Activated naive CD4-positive, alpha-beta T cell treated with anti-CD3 and anti-CD28 coated beads, Interleukin-2, amount 10 ng/mL, durations not matched to agents 7 days and 5 days (primary cell): Measurements from ENCODE around the gene ALOX15B.
"Not testable (repeated sequence)": the region's sequence is repeated elsewhere in the genome, so short reads cannot be mapped to it uniquely, and the experiment has no call there.

Experiments
- CTCF ChIA-PET: fragments of 350-600 bp; sonication (Branson Sonifier 250); formaldehyde crosslinking; loops from one replicate; lab custom pipeline; 2021; ENCODE audit warnings: antibody characterized with exemption; lab: Charles Lee
- DNase-seq: peaks from one replicate; pipeline ENCODE4 v3.0.0-alpha.2; 2020
- H3K27ac Mint-ChIP-seq: one replicate; pipeline ENCODE4 v1.8.0; 2021; ENCODE audit warnings: mild to moderate bottlenecking, moderate library complexity, mixed read lengths
- H3K27me3 Mint-ChIP-seq: one replicate; pipeline ENCODE4 v1.8.0; 2021; ENCODE audit warnings: mild to moderate bottlenecking, mixed read lengths
- H3K36me3 Mint-ChIP-seq: one replicate; pipeline ENCODE4 v1.8.0; 2021; ENCODE audit warnings: mixed read lengths
- H3K4me1 Mint-ChIP-seq: one replicate; pipeline ENCODE4 v1.8.0; 2021; ENCODE audit warnings: mixed read lengths
- H3K4me3 Mint-ChIP-seq: one replicate; pipeline ENCODE4 v1.8.0; 2021; ENCODE audit warnings: mild to moderate bottlenecking, moderate library complexity, mixed read lengths
- H3K9me3 Mint-ChIP-seq: one replicate; pipeline ENCODE4 v1.8.0; 2021; ENCODE audit warnings: mixed read lengths

ALOX15B gene

DNA sequence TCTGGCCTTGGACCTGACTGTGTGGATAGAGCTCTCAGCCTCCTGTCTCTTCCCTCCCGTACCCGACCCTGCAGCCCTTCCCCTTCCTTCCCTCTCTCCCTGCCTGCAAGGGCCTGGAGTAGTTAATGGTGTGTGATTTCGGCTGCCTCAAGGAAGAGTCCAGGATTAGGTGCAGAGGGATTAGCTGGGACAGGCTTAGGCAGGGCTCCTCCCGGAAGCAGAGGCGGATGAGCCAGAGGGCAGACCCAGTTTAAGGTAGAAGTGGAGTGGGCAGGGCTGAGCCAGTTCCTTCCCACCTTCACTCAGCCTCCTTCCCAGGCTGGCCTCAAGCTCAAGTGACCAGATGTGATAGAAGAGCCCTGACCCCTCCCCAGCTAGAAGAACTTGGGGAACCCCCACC lies 19.7 kb upstream of the ALOX15B start:
- no peaks in the 10 kb centered on the region for H3K36me3 Mint-ChIP-seq
- H3K4me3 Mint-ChIP-seq = no peak overlapping the region
- peaks cover 6% of the 10 kb centered on the region for H3K4me1 Mint-ChIP-seq
- H3K9me3 Mint-ChIP-seq = no peaks in the 10 kb centered on the region
- H3K27ac Mint-ChIP-seq = no peak overlapping the region
- DNase-seq = no peak
- H3K27me3 Mint-ChIP-seq = peaks cover 86% of the 10 kb centered on the region
- CTCF ChIA-PET = interaction anchor here (0.7 to 4.2 kb wide), 8 partner anchors 10 to 329 kb away, joined by 3 to 27 read pairs (median 4); no protein-coding TSS in a partner anchor

DNA sequence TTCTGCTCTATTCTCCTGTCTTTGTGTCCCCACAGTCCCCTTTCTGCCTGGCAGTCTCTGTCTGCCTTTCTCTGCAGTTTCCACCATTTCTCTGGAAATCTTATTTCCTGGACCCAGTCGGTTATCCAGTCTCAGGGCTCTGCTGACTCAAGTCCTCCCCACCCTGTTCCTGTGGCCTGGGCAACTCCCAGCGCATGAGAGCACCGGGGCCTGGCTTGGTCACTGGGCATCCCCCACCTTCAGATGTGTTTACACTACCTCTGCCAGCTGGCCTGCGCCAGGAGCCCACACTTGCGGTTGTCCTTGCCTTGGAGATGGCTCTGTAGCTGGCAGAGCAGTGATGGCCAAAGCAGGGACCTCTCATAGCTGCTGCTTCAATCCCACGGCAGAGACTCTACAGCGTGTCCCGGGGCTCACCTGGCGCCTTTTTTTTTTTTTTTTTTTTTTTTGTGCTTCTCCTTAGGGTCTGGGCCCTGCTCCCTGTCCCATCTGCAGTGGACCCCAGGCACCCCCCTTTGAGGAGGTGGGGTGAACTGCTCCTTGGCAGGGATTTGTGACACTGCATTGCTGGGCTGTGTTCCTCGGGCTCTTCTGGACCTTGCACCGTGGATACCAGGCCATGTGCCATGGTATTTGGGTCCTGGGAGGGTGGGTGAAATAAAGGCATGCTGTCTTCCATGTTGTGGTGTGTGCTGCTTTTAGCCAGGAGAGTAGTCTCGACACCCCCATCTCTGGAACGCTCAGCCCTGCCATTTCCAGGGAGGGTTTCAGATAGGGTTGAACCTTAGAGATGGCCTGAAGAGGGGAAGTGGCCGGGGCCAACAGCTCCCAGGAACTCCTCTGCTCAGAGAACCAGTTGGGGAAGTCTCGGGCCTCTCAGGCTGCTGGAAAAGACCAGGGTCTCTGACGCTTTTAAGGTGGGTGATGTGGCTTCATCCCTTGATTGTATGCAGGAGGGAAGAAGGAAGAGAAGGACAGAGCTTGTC lies 18.9 kb upstream of the ALOX15B start:
- Mint-ChIP-seq H3K27ac (no peak overlapping the region), H3K36me3 (no peaks in the 10 kb centered on the region), H3K4me3 (no peak overlapping the region), H3K27me3 (peaks cover 86% of the 10 kb centered on the region), H3K9me3 (no peaks in the 10 kb centered on the region), H3K4me1 (peaks cover 6% of the 10 kb centered on the region)
- no peak for DNase-seq
- CTCF ChIA-PET = interaction anchor here (0.7 to 4.2 kb wide), 7 partner anchors 11 to 49 kb away, joined by 3 to 27 read pairs (median 3); no protein-coding TSS in a partner anchor

DNA sequence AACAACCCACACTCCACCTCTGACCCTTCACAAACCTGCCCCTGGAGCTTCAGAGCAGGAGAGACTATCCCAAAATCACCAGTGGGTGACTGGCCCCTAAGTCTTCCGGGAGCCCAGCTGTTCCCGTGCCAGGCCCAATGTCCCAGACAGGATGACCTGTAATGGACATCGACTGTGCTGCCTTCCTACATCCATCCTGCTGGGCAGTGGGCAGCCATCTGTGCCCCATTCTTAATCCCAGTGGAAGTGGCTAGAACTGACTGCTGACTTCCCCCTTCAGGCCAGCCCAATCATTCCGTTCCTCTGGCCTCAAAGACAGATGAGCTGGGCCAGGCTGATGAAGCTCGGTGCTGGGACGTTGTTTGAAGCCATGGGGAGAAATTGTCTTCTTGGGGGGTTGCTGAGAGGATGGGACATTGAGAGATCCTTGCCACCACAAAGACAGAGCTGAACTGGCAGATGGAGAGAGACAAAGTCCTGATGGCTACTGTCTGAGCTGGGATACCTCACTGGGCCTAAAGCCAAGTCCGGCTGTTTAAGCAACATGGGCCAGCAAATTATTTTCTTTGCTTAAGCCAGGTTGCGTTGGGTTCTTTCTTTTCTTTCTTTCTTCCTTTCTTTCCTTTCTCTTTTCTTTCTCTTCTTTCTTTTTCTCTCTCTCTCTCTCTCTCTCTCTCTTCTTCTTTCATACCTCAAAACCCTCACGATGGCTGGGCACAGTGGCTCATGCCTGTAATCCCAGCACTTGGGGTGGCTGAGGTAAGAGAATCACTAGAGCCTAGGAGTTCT lies 17.9 kb upstream of the ALOX15B start:
- no peak for DNase-seq
- CTCF ChIA-PET = interaction anchor here (0.7 to 1.5 kb wide), 5 partner anchors 12 to 48 kb away, joined by 3 read pairs; no protein-coding TSS in a partner anchor
- no peak overlapping the region for H3K4me3 Mint-ChIP-seq
- peaks cover 6% of the 10 kb centered on the region for H3K4me1 Mint-ChIP-seq
- H3K27ac Mint-ChIP-seq = no peak overlapping the region
- no peaks in the 10 kb centered on the region for H3K36me3 Mint-ChIP-seq
- H3K27me3 Mint-ChIP-seq = peaks cover 86% of the 10 kb centered on the region
- H3K9me3 Mint-ChIP-seq = no peaks in the 10 kb centered on the region

DNA sequence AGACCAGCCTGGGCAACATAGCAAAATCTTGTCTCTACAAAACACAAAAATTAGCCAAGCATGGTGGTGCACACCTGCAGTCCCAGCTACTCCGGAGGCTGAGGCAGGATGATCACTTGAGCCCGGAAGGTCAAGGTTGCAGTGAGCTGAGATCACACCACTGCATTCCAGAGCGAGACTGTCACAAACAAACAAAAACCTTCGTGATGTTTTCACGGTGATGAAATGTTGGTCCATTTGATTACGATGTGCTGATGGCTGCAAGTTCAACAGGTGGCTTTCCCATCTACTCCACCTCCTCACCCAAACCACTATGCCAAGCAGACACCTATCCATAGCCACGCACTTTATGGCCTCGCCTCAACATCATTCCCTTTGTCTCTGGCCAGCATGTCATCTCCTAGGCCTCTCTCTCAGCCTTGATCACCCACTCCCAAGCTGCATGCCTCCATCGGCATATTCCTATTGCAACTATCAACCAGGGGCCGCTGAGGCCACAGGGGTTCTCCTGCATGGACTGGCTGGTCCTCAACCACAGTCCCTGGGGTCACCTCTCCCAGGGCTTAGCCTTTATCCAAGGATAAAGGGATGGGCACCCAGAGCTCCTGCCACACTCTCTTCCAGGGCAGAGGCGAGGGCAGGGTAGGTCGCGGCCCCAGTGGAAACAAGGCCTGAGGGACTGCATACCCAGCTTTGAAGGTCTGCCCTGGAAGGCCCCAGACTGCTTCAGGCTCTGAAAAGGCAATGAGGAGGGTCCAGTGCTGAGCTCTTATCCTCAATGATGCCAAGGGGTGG lies 17.1 kb upstream of the ALOX15B start:
- CTCF ChIA-PET = interaction anchor here (1.3 to 1.5 kb wide), 2 partner anchors 13 to 20 kb away, joined by 3 read pairs; no protein-coding TSS in a partner anchor
- Mint-ChIP-seq H3K4me3 (no peak overlapping the region), H3K4me1 (peaks cover 2% of the 10 kb centered on the region), H3K27ac (no peak overlapping the region), H3K27me3 (peaks cover 83% of the 10 kb centered on the region), H3K9me3 (no peaks in the 10 kb centered on the region), H3K36me3 (no peaks in the 10 kb centered on the region)
- DNase-seq = no peak

DNA sequence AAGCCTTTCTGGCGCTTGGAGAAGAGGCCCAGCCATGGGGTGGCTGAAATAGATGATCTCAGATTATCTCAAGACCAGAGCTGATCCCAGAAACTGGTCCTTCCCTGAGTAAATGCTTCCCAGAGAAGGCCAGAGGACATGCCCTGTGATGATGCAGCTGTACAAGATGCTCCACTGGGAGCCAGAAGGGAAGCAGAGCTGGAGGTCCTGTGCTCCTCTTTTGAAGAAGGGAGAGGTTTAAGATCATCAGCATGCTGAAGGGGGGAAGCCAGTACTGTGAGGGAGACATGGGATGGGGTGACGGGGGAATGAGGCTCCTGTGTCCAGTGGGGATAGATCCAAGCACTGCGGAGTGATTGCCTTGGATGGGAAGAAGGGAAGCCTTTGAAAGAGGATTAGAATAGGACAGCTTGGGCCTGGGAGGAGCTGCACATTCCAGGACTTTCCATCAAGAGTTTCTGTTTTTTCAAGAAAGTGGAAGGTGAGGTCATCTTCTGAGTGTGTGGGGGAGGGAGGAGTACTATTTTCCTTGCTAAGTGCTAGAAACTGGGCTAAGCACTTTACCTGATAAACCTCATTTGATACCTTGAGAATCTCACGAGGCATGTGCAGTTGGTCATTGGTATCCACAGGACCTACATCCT lies 16.4 kb upstream of the ALOX15B start:
- Mint-ChIP-seq H3K27ac (no peak overlapping the region), H3K36me3 (no peaks in the 10 kb centered on the region), H3K4me3 (no peak overlapping the region), H3K27me3 (peaks cover 83% of the 10 kb centered on the region), H3K4me1 (no peaks in the 10 kb centered on the region), H3K9me3 (no peaks in the 10 kb centered on the region)
- no peak for DNase-seq
- CTCF ChIA-PET = interaction anchor here (1.5 kb wide), 1 partner anchor 19 kb away, joined by 3 read pairs; no protein-coding TSS in a partner anchor

DNA sequence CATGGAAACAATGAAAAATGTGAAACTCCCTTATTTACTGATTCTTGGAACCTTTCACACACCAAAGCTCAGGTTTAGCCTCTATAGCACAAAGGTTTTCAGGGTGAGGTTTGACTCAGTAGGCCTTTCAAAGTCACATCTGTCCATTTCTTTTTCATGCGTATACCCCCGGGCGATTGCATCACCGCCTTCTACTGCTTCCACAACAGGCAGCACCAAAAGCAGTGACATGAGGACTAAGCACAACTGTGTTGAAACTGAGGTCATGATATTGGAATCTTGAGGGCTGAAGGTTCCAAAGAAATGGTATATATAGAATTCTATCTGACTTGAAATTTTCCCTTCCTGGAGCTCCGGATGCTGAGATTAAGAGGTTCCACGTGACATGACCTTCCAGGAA lies 14.7 kb upstream of the ALOX15B start:
- not testable (repeated sequence) for H3K36me3 Mint-ChIP-seq, DNase-seq, H3K4me3 Mint-ChIP-seq, H3K27ac Mint-ChIP-seq, H3K4me1 Mint-ChIP-seq, H3K9me3 Mint-ChIP-seq
- H3K27me3 Mint-ChIP-seq = peaks cover 84% of the 10 kb centered on the region
- CTCF ChIA-PET = interaction anchor here (1.0 to 1.5 kb wide), 2 partner anchors 17 to 35 kb away, joined by 3 read pairs; no protein-coding TSS in a partner anchor

DNA sequence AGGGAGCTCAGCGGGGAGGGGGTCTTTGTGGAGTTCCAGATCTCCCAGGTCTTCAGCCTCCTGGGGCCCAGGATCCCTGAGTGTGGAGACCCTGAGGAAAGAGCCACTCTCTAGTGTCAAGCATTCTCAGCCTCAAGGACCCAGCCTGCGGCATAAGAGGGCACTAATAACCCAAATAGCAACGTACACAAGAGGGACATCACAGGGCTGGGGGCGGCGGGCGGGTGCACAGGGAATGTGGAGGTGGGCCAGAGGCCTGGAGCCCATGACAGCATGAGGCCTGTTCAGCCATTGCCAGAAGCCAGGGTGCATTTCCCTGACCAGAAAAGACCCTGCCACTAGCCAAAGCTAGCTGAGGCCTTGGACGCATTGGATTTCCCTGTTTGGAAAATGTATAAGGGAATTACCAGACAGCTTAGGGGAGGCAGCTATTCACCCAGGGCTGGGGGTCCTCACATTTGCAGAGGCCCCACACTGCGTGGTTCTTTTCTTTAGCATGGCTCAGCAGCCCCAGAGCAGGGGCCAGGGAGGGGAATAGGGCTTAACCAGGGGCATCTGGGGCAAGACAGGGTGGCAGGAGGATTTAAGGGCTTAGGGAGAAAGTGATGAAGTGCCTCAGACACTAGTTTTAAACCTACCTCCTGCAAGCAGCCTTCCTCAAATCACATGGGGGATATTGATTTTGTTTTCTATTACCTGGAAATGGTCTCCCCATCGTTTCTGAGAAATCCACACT lies 13.5 kb upstream of the ALOX15B start:
- DNase-seq = no peak
- H3K4me1 Mint-ChIP-seq = no peaks in the 10 kb centered on the region
- no peak overlapping the region for H3K4me3 Mint-ChIP-seq
- H3K9me3 Mint-ChIP-seq = no peaks in the 10 kb centered on the region
- CTCF ChIA-PET = interaction anchor here (1.0 to 1.5 kb wide), 2 partner anchors 16 to 34 kb away, joined by 3 read pairs; no protein-coding TSS in a partner anchor
- no peak overlapping the region for H3K27ac Mint-ChIP-seq
- H3K36me3 Mint-ChIP-seq = no peaks in the 10 kb centered on the region
- peaks cover 77% of the 10 kb centered on the region for H3K27me3 Mint-ChIP-seq

DNA sequence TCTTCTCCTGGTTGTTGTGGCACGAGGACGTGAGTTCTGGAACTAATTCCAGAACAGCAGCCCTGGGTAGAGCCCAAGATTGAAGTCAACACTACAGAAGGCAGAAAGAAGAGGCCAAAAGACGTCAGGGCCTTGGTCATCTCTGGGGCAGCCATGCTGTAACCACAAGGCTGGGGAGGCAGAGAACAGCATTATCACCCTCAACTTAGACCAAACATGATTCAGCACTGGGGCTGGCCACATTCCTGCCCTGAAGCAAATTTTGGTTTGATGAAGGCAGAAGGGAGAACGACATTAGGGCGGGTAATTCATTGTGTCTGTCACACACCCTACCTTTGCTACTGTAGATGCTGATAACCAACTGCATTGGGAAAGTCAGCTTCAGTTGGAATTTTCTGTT lies 9.7 kb upstream of the ALOX15B start:
- CTCF ChIA-PET = no interaction called here
- no peak overlapping the region for H3K4me3 Mint-ChIP-seq

DNA sequence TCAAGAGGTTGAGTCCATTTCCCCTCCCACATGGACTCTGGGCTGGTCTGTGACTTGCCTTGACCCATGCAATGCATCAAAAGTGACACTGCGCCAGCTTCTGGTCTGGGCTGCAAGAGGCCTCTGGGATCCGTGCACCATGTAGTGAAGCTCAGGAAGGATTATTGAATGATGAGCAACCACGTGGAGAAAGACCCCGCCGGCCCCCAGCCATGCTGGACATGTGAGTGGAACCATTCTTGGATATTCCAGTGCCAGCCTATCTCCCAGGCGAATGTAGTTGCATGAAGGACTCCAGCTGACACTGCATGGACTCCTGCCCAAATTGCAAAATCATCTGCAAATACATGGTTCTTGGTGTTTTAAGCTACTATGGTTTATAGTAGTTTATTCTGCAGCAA lies 7.6 kb upstream of the ALOX15B start:
- CTCF ChIA-PET = interaction anchor here (1.0 kb wide), 1 partner anchor 34 kb away, joined by 3 read pairs; no protein-coding TSS in a partner anchor
- H3K9me3 Mint-ChIP-seq = no peaks in the 10 kb centered on the region
- H3K27ac Mint-ChIP-seq = no peak overlapping the region
- no peak overlapping the region for H3K4me3 Mint-ChIP-seq
- H3K4me1 Mint-ChIP-seq = no peaks in the 10 kb centered on the region
- no peak for DNase-seq
- no peaks in the 10 kb centered on the region for H3K36me3 Mint-ChIP-seq
- peaks cover 51% of the 10 kb centered on the region for H3K27me3 Mint-ChIP-seq

More for the DNA sequence above, 9.7 kb upstream of the ALOX15B start:
- no peaks in the 10 kb centered on the region for H3K36me3 Mint-ChIP-seq
- no peak overlapping the region for H3K27ac Mint-ChIP-seq
- no peak for DNase-seq
- no peaks in the 10 kb centered on the region for H3K4me1 Mint-ChIP-seq
- H3K27me3 Mint-ChIP-seq = peaks cover 66% of the 10 kb centered on the region
- H3K9me3 Mint-ChIP-seq = no peaks in the 10 kb centered on the region

DNA sequence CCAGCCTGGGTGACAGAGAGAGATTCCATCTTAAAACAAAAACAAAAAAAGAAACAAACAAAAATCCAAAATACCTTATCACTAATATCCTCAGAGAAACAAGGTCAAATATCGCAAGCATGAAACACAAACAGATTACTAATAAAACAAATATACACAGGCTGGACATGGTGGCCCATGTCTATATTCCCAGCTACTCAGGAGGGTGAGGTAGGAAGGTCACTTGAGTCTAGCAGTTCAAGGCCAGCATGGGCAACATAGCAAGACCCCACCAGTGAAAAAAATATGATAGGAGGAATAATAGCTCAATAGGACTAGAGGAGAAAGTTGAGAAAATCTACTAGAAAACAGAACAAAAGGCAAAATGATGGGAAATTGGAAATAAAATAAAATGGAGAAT lies 6.9 kb upstream of the ALOX15B start:
- DNase-seq = no peak
- peak overlapping the region; percentile 19 for H3K27ac Mint-ChIP-seq
- no peaks in the 10 kb centered on the region for H3K9me3 Mint-ChIP-seq
- no peaks in the 10 kb centered on the region for H3K36me3 Mint-ChIP-seq
- no peak overlapping the region for H3K4me3 Mint-ChIP-seq
- CTCF ChIA-PET = interaction anchor here (1.0 to 1.7 kb wide), 3 partner anchors 9 to 28 kb away, joined by 3 to 6 read pairs (median 5); no protein-coding TSS in a partner anchor
- no peaks in the 10 kb centered on the region for H3K4me1 Mint-ChIP-seq
- peaks cover 48% of the 10 kb centered on the region for H3K27me3 Mint-ChIP-seq

DNA sequence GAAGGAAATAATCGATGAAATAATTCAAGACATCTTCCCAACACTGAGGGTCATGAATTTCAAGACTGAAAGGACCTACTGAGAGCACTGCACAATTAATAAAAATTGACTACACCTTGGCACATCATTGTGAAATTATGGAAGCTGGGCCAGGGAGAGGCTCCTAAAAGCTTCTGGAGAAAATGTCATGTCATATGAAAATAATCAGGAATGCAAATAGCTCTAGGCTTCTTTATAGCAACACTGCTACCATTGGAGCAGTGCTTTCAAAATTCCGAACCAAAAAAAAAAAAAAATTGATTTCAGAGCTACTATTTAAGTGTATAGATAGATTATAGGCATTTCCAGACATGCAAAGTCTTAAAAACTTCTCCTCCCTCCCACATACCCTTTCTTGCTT lies 6.4 kb upstream of the ALOX15B start:
- Mint-ChIP-seq H3K4me1 (no peaks in the 10 kb centered on the region), H3K9me3 (no peaks in the 10 kb centered on the region), H3K27me3 (peaks cover 48% of the 10 kb centered on the region), H3K36me3 (no peaks in the 10 kb centered on the region), H3K27ac (no peak overlapping the region), H3K4me3 (no peak overlapping the region)
- no peak for DNase-seq
- CTCF ChIA-PET = interaction anchor here (1.0 to 1.7 kb wide), 3 partner anchors 9 to 28 kb away, joined by 3 to 6 read pairs (median 5); no protein-coding TSS in a partner anchor

DNA sequence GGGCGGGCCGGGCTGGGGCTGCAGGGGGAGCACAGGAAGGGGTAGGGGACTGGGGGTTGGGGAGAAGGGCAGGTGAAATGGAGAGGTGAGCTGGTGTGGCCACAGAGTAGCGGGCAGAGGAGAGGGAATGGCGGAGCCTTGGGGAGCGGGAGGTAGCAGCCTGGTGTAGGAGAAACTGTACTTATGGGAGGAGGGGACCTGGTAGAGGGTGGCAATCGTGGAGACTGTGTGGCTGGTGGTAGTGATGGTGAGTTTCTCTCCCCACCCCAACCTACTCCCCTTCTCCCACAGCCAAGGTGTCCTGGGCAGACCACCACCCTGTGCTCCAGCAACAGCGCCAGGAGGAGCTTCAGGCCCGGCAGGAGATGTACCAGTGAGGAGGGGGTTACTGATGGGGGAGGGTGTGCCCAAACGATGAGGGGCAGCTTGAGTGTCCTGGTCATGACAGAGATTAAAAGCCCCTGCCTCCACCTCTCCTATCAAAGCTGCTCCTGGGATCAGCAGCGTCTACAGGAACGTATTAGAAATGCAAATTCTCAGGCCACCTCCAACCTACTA lies 831 bp downstream of the ALOX15B start:
- no peak for DNase-seq
- Mint-ChIP-seq H3K4me1 (no peaks in the 10 kb centered on the region), H3K27ac (no peak overlapping the region), H3K9me3 (no peaks in the 10 kb centered on the region), H3K36me3 (no peaks in the 10 kb centered on the region), H3K4me3 (no peak overlapping the region), H3K27me3 (peaks cover 49% of the 10 kb centered on the region)
- CTCF ChIA-PET = interaction anchor here (0.7 to 2.8 kb wide), 6 partner anchors 22 to 51 kb away, joined by 3 to 27 read pairs (median 4); no protein-coding TSS in a partner anchor
